ENCODE results near the gene DNM3.

The DNM3 gene

GRCh38 chr1:172423336-172423735 lies 582.0 kb downstream of the DNM3 start:
- Histone ChIP-seq H3K4me3 (replicated peaks; ENCODE audit: low read depth, low read length) (no peak overlapping the region), H3K27me3 (replicated peaks; ENCODE audit: control insufficient read depth, insufficient read depth, low read length) (no peaks in the 10 kb centered on the region), H3K36me3 (ENCODE audit: control insufficient read depth, insufficient read depth, low read length) (no peaks in the 10 kb centered on the region)
- TF ChIP-seq CTCF (IDR thresholded peaks at IDR 0.05; ENCODE audit: insufficient read depth, low read length, poor library complexity, severe bottlenecking): no peak
- no peak for DNase-seq (ENCODE audit: extremely low read depth, insufficient read length)

GRCh38 chr1:172425339-172425738 lies 584.0 kb downstream of the DNM3 start:
- Histone ChIP-seq H3K27me3 (replicated peaks; ENCODE audit: control insufficient read depth, insufficient read depth, low read length) (no peaks in the 10 kb centered on the region), H3K4me3 (replicated peaks; ENCODE audit: low read depth, low read length) (no peak overlapping the region), H3K36me3 (ENCODE audit: control insufficient read depth, insufficient read depth, low read length) (no peaks in the 10 kb centered on the region; the same call in 1 of the 2 replicates)
- TF ChIP-seq CTCF (IDR thresholded peaks at IDR 0.05; ENCODE audit: insufficient read depth, low read length, poor library complexity, severe bottlenecking): no peak
- no peak for DNase-seq (ENCODE audit: extremely low read depth, insufficient read length)

GRCh38 chr1:172427191-172427590 lies 585.9 kb downstream of the DNM3 start:
- H3K27me3 ChIP-seq (replicated peaks; ENCODE audit: control insufficient read depth, insufficient read depth, low read length): no peaks in the 10 kb centered on the region
- no peak for TF ChIP-seq CTCF (IDR thresholded peaks at IDR 0.05; ENCODE audit: insufficient read depth, low read length, poor library complexity, severe bottlenecking)
- no peak for DNase-seq (ENCODE audit: extremely low read depth, insufficient read length)
- H3K4me3 ChIP-seq (replicated peaks; ENCODE audit: low read depth, low read length): no peak overlapping the region
- no peaks in the 10 kb centered on the region; the same call in 1 of the 2 replicates for H3K36me3 ChIP-seq (ENCODE audit: control insufficient read depth, insufficient read depth, low read length)

- no peaks in the 10 kb centered on the region for H3K27me3 ChIP-seq (replicated peaks; ENCODE audit: control insufficient read depth, insufficient read depth, low read length)
- peak; percentile 53 for TF ChIP-seq CTCF (IDR thresholded peaks at IDR 0.05; ENCODE audit: insufficient read depth, low read length, poor library complexity, severe bottlenecking)
- DNase-seq (ENCODE audit: extremely low read depth, insufficient read length): peak; percentile 37
Observed at GRCh38 chr1:172429331-172430127, 588.2 kb downstream of the DNM3 start.

GRCh38 chr1:172430128-172430454 lies 588.8 kb downstream of the DNM3 start:
- DNase-seq (ENCODE audit: extremely low read depth, insufficient read length): no peak
- no peaks in the 10 kb centered on the region for H3K27me3 ChIP-seq (replicated peaks; ENCODE audit: control insufficient read depth, insufficient read depth, low read length)
- TF ChIP-seq CTCF (IDR thresholded peaks at IDR 0.05; ENCODE audit: insufficient read depth, low read length, poor library complexity, severe bottlenecking): no peak
- no peaks in the 10 kb centered on the region; the same call in 1 of the 2 replicates for H3K36me3 ChIP-seq (ENCODE audit: control insufficient read depth, insufficient read depth, low read length)
- H3K4me3 ChIP-seq (replicated peaks; ENCODE audit: low read depth, low read length): no peak overlapping the region

More at GRCh38 chr1:172429331-172430127, 588.2 kb downstream of the DNM3 start:
- no peak overlapping the region for H3K4me3 ChIP-seq (replicated peaks; ENCODE audit: low read depth, low read length)
- no peaks in the 10 kb centered on the region; the same call in 1 of the 2 replicates for H3K36me3 ChIP-seq (ENCODE audit: control insufficient read depth, insufficient read depth, low read length)
